H1 (cell line): Measurements from ENCODE around the gene PAAF1. TPM values are rescaled to one million over a fixed set of nuclear protein-coding genes. Genes with fewer than 3 reads are reported as not detected.

Source experiments
- CEBPB ChIP-seq: IDR thresholded peaks from 2 replicates; pipeline ENCODE4 v1.6.1; 2012; ENCODE audit warnings: low read depth, low read length
- PHF8 ChIP-seq: fragments of 200-600 bp; sonication (generic); conservative IDR thresholded peaks from 2 replicates; pipeline ENCODE4 v1.7.1; 2012; ENCODE audit warnings: low read depth, mild to moderate bottlenecking, inconsistent platforms, low read length, moderate library complexity
- polyA plus RNA-seq, 7 experiments: library from polyadenylated mRNA; depleted of rRNA in 3 of 7; stranded (reverse) in 5 of 7; unstranded in 2 of 7; fragments of >200 nt in 5 of 7; fragments of 200-250 nt in 2 of 7; gene quantifications; 1 replicate in 5 of 7; 2 replicates in 1 of 7; 4 replicates in 1 of 7; pipeline versions ENCODE4 v1.2.1 to v1.2.3, GENCODE V29; 2011 to 2013; ENCODE audit warnings: missing spikeins in 2 of 7, mixed read lengths in 2 of 7
- total RNA-seq: library from RNA; stranded (reverse); fragmentation: NEBNext Ultra II Directional; extraction: Animal tissue kit (Norgen Biotek cat#: 25700); gene quantifications from 2 replicates; pipeline ENCODE4 v1.2.1, GENCODE V29; 2021

PAAF1 gene
- total and polyA plus RNA-seq, 2 of the 8 experiments (the other 6 are each of a cell fraction or from before 2014, with no cell fraction given) = 24.4 to 28.8 TPM

- TF ChIP-seq CEBPB = no peak
- TF ChIP-seq PHF8 = no peak
- TF ChIP-seq, all 59 proteins: peak for 0
Observed at GRCh38 chr11:73945396-73945795, 68.6 kb downstream of the PAAF1 start (continued).
